Stimulated activated CD8-positive, alpha-beta memory T cell treated with anti-CD3 and anti-CD28 coated beads, Interleukin-12 subunit alpha, Interleukin-12 subunit beta, amount 100 ng/mL, for 24 hours (primary cell): ENCODE data around the gene PCP4.

Experiments used
- DNase-seq: peaks from one replicate; pipeline ENCODE4 v3.0.0-alpha.2; 2020; ENCODE audit errors: extremely low read depth

Gene PCP4

DNA sequence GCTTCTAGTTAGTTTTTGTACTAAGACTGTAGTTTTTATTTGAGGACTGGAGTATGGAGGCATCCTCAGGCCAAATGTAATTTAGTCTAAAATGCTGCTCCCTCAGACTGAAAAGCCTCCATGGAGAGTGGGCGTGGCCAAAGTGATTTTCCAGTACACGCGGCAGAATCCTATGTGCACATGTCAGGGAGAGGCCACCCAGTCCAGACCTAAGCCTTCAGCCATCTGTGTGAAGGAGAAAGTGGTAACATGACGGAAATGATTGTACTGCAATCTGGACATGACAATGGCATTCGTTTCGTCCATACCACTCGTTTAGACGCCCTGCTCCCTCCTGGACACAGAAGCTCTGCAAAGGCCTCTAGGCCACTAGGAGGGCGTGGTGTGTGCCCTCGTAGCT, 56.2 kb downstream of the PCP4 start:
- DNase-seq, result no peak

GRCh38 chr21:39924577-39925308, 57.5 kb downstream of the PCP4 start:
- DNase-seq, result no peak

GRCh38 chr21:39927304-39927886, 60.2 kb downstream of the PCP4 start:
- no peak for DNase-seq

DNA sequence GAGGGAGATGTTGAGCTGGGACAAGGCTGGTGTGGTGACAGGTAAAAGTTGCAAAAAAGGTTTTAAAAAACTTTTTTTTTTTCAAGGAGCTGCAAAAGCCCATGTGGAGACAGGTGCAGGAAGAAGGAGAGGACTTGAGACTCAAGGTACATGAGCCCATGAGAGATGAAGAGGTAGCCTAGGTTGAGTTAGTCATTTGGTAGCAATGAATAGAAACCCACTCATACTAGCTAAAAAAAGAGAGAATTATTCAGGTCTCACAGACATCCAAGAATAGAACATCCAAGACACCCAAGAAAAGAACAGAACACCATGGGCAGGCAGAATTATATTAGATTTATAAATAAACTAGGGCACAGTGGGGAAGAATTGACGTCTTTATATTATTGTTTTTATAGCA, 65.1 kb downstream of the PCP4 start:
- no peak for DNase-seq

DNA sequence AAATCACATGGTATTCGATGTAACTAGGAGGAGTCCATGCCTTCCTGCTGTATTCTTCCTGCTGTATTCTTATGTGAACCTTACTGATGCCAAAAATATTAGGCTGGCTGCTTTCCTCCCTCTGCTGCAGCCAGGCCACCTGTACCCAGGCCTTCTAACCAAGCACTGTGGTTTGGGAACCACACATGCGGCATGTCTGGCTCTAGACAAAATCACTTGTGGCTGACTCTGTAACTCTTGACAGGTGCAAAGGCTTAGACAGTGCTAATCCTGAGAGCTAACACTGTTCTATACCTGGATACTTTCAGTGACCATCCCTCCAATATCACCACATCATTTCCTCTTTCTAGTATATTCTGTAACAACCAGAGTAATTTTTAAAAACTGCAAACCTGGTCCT, 67.7 kb downstream of the PCP4 start:
- DNase-seq, result no peak

GRCh38 chr21:39935716-39936115, 68.5 kb downstream of the PCP4 start:
- no peak for DNase-seq

DNA sequence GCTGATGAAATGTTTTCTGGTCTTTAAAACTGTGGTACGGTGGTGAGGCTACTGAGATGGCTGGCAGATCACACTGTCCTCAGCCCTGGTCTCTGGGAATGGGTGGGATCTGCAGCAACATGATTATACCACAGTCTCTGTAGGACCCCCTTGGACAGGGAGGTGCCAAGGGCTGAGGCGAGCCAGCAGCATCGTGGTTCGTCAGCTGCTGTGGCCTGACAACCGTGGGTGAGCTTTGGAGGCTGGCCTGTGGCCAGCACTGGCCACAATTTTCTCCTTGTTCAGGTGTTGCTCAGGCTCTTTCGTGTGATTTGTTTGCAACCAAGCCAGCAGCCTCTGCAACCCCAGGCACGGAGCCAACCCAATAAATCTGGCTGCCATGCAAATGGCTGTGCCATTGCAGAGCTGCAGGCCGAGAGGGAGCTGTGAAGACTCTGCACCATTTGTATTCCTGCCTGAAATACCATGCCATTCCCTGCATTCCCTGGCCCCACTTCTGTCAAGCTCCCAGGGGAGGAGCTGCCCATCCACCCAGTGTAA, 70.9 kb downstream of the PCP4 start:
- no peak for DNase-seq

DNA sequence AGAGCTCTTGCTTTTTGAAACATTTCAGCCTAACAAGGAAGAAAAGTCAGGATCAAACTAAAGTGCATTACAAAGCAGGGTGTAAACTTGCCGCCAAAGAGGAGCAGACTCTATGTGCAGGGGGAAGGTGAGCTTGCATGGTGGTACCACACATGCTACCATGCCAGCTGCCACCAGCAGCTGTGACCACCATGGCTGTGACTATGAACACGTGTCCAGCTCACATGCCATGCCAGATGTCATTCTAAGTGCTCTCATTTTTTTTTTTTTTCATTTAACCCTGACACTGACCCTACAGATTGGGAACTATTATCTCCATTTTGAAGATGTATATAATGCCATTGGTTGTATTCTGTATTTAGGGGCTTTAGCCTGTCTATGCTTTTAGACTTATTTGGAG, 79.0 kb downstream of the PCP4 start:
- DNase-seq, result no peak

DNA sequence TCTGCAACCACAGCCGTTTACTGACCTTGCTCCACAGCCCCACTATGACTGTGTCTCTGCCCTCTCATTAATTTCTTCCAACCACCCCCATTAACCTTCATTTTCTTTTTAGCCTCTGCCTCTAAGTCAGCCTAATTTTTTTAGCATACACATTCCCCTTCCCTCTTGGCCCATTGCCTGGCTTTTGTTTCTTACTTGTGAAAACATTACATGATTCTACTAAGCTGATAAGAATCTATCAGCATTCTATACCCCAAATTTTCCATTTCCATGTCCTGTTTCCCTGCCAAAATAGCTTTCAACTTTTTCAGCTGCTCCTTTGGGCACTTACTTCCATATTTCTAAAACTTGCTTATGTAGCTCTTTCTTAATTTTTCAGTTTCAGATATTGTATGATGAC, 79.8 kb downstream of the PCP4 start:
- no peak for DNase-seq

GRCh38 chr21:39951183-39952101, 84.2 kb downstream of the PCP4 start:
- DNase-seq, result no peak

GRCh38 chr21:39952265-39952664, 85.0 kb downstream of the PCP4 start:
- no peak for DNase-seq

DNA sequence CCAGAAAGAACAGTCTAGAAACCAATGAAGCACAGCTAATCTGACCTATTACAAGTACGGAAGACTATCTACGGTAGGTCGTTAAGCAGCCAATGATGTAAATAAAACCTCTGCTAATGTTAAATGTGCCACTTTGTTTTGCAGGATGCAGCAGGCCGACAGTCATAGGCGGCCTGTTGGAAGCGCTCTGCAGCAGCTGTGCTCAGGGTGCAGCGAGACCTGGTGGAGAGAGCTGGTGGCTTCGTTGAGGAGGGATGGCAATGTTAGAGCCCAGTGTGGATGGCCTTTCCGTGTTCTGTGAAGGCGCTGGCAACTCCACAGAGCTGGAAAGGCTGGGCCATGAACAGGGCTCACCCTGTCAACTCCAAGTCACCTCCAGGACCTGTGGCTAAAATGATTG, 87.3 kb downstream of the PCP4 start:
- no peak for DNase-seq

DNA sequence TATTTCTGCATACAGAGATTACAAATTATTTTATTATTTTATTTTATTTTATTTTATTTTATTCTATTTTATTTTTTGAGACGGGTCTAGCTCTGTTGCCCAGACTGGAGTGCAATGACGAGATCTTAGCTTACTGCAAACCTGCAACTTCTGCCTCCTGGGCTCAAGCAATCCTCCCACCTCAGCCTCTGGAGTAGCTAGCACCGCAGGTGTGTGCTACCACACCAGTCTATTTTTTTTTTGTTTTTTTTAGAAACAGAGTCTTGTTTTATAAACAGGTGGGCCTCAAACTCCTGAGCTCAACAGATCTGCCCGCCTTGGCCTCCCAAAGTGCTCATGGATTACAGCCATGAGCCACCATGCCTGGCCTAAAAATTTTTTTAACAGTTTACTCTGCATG, 88.1 kb downstream of the PCP4 start:
- no peak for DNase-seq

- no peak for DNase-seq
Observed at GRCh38 chr21:39956586-39956985, 89.3 kb downstream of the PCP4 start.

DNA sequence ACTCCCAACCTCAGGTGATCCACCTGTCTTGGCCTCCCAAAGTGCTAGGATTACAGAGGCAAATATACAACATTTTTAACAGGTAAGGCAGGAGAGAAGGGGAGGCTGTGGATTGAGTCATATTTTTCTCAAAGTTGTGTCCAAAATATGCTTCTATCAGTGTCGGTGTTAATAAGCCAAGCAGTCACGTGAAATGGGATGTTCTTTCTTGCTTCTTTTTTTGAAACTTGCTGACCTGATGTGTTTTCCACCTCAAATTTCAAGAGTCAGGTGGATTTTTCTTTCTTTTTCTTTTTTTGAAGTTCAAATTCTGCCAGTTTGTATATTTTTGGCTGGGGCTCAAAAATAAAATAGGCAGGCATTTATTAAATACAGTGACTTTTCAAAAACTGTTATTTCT, 91.5 kb downstream of the PCP4 start:
- no peak for DNase-seq

DNA sequence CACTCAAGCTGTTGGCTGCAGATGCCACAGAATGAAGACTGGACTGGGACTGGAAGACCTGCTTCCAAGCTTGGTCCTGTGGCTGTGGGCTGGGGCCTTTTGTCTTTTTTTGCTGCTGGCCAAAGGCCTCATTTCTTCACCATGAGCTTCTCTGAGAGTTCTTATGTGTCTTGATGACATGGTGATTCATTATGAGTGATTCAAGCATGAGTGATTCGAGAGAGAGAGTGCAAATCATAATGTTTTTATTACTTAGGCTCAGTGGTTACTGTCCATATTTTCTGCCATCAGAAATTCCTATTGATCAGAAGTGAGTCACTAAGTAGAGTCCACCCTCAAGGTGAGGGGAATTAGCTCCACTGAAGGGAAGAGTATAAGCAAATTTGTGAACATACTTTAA, 94.0 kb downstream of the PCP4 start:
- no peak for DNase-seq

GRCh38 chr21:39965026-39965425, 97.8 kb downstream of the PCP4 start:
- no peak for DNase-seq

- DNase-seq, result no peak
Observed at GRCh38 chr21:39966786-39967185, 99.5 kb downstream of the PCP4 start.

- no peak for DNase-seq
Observed at GRCh38 chr21:39968010-39968409, 100.8 kb downstream of the PCP4 start.

DNA sequence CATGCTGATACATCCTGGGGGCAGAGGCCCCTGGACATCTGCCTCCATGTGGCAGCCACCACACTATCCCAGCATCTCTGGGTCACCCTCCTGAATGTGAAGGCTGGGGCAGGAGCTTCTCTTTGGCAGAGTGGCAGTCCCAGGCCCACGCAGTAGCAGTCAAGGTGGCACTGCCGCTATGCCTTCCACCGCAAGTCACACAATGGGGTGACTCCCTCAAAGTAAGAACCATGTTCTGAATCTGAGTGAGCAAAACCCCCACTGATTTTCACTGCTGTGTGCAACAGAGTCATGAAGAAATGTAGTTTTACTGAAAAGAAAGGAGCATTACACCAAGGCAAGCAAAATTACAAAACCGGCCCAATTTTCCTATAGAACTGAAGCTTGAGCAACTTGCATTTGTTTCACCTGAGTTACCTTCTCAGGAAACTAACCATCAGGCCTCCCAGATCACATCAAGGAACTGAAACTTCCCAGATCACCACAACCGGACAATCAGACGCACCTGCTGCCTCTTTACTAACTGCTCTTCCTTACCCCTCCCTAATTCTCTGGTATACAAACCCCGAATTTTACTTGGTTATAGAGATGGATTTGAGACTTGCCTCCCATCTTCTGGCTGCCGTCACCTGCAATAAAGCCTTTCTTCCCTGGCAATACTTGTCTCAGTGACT, 102.6 kb downstream of the PCP4 start:
- DNase-seq, result no peak

DNA sequence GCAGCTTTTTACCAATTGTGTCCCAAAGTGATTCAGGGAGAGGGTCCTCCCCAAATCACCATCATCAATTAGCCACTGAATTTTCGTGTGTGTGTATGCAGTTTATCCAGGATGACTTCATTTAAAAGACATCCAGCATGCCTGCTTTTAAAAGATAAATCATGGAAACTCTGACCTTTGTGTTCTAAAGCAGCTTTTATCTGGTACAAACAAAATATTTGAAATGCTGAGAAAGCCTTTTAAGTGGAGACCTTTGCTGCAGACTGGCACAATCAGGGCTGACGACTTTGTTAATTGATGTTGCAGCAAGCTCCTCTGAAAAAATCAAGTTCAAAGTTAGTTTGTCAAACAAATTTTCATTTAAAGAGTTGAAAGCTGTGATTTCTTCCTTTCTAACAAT, 104.7 kb downstream of the PCP4 start:
- no peak for DNase-seq

- DNase-seq, result no peak
Observed at GRCh38 chr21:39972471-39972870, 105.2 kb downstream of the PCP4 start.
